GM12801 (cell line): ENCODE measurements around the gene TMEM131L.

Experiments used
- TF ChIP-seq, protein P1 (sequence below): IDR thresholded peaks from one replicate; pipeline ENCODE4 v1.5.1; 2011; ENCODE audit warnings: control low read depth; ENCODE audit not compliant: insufficient read length; ENCODE audit errors: extremely low read depth

TMEM131L gene

GRCh38 chr4:153507310-153508073 lies 41.3 kb downstream of the TMEM131L start:
- TF ChIP-seq, protein P1, sequence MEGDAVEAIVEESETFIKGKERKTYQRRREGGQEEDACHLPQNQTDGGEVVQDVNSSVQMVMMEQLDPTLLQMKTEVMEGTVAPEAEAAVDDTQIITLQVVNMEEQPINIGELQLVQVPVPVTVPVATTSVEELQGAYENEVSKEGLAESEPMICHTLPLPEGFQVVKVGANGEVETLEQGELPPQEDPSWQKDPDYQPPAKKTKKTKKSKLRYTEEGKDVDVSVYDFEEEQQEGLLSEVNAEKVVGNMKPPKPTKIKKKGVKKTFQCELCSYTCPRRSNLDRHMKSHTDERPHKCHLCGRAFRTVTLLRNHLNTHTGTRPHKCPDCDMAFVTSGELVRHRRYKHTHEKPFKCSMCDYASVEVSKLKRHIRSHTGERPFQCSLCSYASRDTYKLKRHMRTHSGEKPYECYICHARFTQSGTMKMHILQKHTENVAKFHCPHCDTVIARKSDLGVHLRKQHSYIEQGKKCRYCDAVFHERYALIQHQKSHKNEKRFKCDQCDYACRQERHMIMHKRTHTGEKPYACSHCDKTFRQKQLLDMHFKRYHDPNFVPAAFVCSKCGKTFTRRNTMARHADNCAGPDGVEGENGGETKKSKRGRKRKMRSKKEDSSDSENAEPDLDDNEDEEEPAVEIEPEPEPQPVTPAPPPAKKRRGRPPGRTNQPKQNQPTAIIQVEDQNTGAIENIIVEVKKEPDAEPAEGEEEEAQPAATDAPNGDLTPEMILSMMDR: no peak

GRCh38 chr4:153509724-153510123 lies 43.6 kb downstream of the TMEM131L start:
- TF ChIP-seq, protein P1: no peak

- TF ChIP-seq, protein P1: no peak
These were observed 44.3 kb downstream of the TMEM131L start for GRCh38 chr4:153510252-153511001.

DNA sequence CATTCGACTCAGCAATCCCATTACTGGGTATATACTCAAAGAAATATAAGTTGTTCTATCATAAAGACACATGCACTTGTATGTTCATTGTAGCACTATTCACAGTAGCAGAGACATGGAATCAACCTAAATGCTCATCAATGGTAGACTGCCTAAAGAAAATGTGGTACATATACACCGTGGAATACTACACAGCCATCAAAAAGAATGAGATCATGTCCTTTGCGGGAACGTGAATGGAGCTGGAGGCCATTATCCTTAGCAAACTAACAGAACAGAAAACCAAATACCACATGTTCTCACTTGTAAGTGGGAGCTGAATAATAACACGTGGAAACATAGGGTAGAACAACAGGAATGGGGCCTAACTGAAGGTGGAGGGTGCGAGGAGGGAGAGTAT lies 44.9 kb downstream of the TMEM131L start:
- TF ChIP-seq, protein P1: no peak

GRCh38 chr4:153512162-153512852 lies 46.1 kb downstream of the TMEM131L start:
- TF ChIP-seq, protein P1: no peak

DNA sequence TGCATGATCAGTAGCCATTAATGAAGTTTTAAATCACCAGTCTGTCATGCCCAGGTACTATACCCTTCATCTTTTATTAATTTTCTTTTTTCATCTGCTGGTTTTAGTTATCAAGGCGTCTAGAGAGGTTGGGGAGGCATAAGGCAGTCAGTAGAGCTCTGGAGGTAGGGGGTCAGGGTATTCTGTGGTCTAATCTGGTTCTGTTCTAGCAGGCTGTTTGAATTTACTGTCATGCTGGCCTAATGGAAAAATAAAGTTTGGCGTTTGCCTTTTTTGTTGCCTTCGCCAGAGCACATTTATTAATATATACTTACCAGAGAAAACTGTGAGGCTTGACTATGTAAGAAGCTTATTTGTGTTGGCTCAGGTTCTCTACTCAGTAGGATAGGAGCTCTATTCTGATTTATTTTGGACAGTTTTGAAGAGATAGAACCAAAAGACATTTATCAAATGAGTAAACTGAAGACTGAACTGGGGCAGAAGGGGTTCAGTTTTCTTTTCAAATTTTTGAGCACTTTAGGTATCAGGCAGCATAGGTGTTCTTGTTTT lies 46.9 kb downstream of the TMEM131L start:
- TF ChIP-seq, protein P1: no peak

- TF ChIP-seq, protein P1: no peak
These were observed 47.4 kb downstream of the TMEM131L start for GRCh38 chr4:153513596-153513995.
